HG03460 (cell line): ENCODE results near the gene NHLRC3.
A peak's percentile ranks its signal among the peaks of the same experiment; 100 is the strongest.
"Not testable (repeated sequence)": the region's sequence is repeated elsewhere in the genome, so short reads cannot be mapped to it uniquely, and the experiment has no call there.

Experiments
- ATAC-seq: cut with Tn5 transposase; IDR thresholded peaks from one replicate; pipeline ENCODE4 v1.9.1; 2021; ENCODE audit not compliant: unreplicated experiment

The NHLRC3 gene

GRCh38 chr13:39037880-39038568 lies at the start of gene NHLRC3, which contains the start of gene PROSER1:
TSS of gene NHLRC3 (plus strand) at chr13:39038456. CDS start at chr13:39038640, 184 bp downstream.
TSS of gene PROSER1 (minus strand) at chr13:39038089. CDS start at chr13:39037242, 847 bp downstream.
- ATAC-seq = peak; percentile 71

- no peak for ATAC-seq
These were observed 47.6 kb upstream of the NHLRC3 start, which contains the start of gene STOML3 for GRCh38 chr13:38990693-38991092. TSS of gene STOML3 (minus strand) at chr13:38990831. CDS start at chr13:38990721, 110 bp downstream.

- ATAC-seq = no peak
These were observed 44.9 kb upstream of the NHLRC3 start for GRCh38 chr13:38993381-38993780.

- no peak for ATAC-seq
These were observed 39.5 kb upstream of the NHLRC3 start for GRCh38 chr13:38998739-38999138.

GRCh38 chr13:39006371-39007111 lies 31.7 kb upstream of the NHLRC3 start:
- ATAC-seq = not testable (repeated sequence)

- ATAC-seq = no peak
These were observed 25.6 kb upstream of the NHLRC3 start for GRCh38 chr13:39012608-39013007.

- no peak for ATAC-seq
These were observed 24.8 kb upstream of the NHLRC3 start for GRCh38 chr13:39013462-39013861.

GRCh38 chr13:39016087-39016486 lies 22.2 kb upstream of the NHLRC3 start:
- peak; percentile 73 for ATAC-seq

- ATAC-seq = peak; percentile 68
These were observed 21.5 kb upstream of the NHLRC3 start for GRCh38 chr13:39016787-39017186.

- ATAC-seq = no peak
These were observed 17.3 kb upstream of the NHLRC3 start for GRCh38 chr13:39020853-39021462.

GRCh38 chr13:39023316-39023715 lies 14.9 kb upstream of the NHLRC3 start:
- no peak for ATAC-seq

- ATAC-seq = no peak
These were observed 14.5 kb upstream of the NHLRC3 start for GRCh38 chr13:39023761-39024160.

GRCh38 chr13:39025433-39025839 lies 12.8 kb upstream of the NHLRC3 start:
- ATAC-seq = no peak

- ATAC-seq = no peak
These were observed 6.1 kb upstream of the NHLRC3 start for GRCh38 chr13:39032150-39032549.

GRCh38 chr13:39034085-39034484 lies 4.2 kb upstream of the NHLRC3 start:
- no peak for ATAC-seq

GRCh38 chr13:39035204-39035603 lies 3.1 kb upstream of the NHLRC3 start:
- ATAC-seq = no peak

- no peak for ATAC-seq
These were observed 2.5 kb upstream of the NHLRC3 start for GRCh38 chr13:39035799-39036198.

GRCh38 chr13:39036212-39036611 lies 2.0 kb upstream of the NHLRC3 start:
- ATAC-seq = no peak

GRCh38 chr13:39037410-39037879 lies 811 bp upstream of the NHLRC3 start:
- ATAC-seq = peak; percentile 21

GRCh38 chr13:39038569-39039030 lies 344 bp downstream of the NHLRC3 start:
- ATAC-seq = peak; percentile 33

GRCh38 chr13:39039041-39039440 lies 785 bp downstream of the NHLRC3 start:
- ATAC-seq = no peak
